ENCODE results near the gene IFITM1. TPM values are rescaled to one million over a fixed set of nuclear protein-coding genes. Genes with fewer than 3 reads are reported as not detected.

IFITM1 gene
- total RNA-seq, 1 donor from 2014 or later, result 123 TPM

- DNase-seq (ENCODE audit: low spot score), result peak; percentile 73
- intact Hi-C loops (cut with DNase I), result no loop called here
These were observed 21.4 kb upstream of the IFITM1 start for GRCh38 chr11:292211-293121.

GRCh38 chr11:293271-293851 lies 20.5 kb upstream of the IFITM1 start:
- intact Hi-C loops (cut with DNase I), result no loop called here
- DNase-seq (ENCODE audit: low spot score), result peak; percentile 72

- peak; percentile 60 for DNase-seq (ENCODE audit: low spot score)
- intact Hi-C loops (cut with DNase I), result no loop called here
These were observed 19.8 kb upstream of the IFITM1 start for GRCh38 chr11:293852-294661.

GRCh38 chr11:294780-295179 lies 19.1 kb upstream of the IFITM1 start:
- DNase-seq (ENCODE audit: low spot score), result peak; percentile 73
- intact Hi-C loops (cut with DNase I), result no loop called here

GRCh38 chr11:295351-296170 lies 18.3 kb upstream of the IFITM1 start:
- DNase-seq (ENCODE audit: low spot score), result no peak
- intact Hi-C loops (cut with DNase I), result no loop called here

GRCh38 chr11:296171-297050 lies 17.4 kb upstream of the IFITM1 start:
- intact Hi-C loops (cut with DNase I), result no loop called here
- peak; percentile 70 for DNase-seq (ENCODE audit: low spot score)

GRCh38 chr11:297051-297585 lies 16.7 kb upstream of the IFITM1 start:
- peak; percentile 68 for DNase-seq (ENCODE audit: low spot score)
- intact Hi-C loops (cut with DNase I), result no loop called here

GRCh38 chr11:297586-298405 lies 16.0 kb upstream of the IFITM1 start:
- intact Hi-C loops (cut with DNase I), result no loop called here
- DNase-seq (ENCODE audit: low spot score), result peak; percentile 74

- intact Hi-C loops (cut with DNase I), result no loop called here
- DNase-seq (ENCODE audit: low spot score), result peak; percentile 66
These were observed 15.3 kb upstream of the IFITM1 start for GRCh38 chr11:298406-299065.

- intact Hi-C loops (cut with DNase I), result no loop called here
- DNase-seq (ENCODE audit: low spot score), result no peak
These were observed 14.6 kb upstream of the IFITM1 start, which contains the start of gene IFITM5 for GRCh38 chr11:299081-299891. TSS of gene IFITM5 (minus strand) at chr11:299526. CDS start at chr11:299490, 36 bp downstream.

- intact Hi-C loops (cut with DNase I), result no loop called here
- no peak for DNase-seq (ENCODE audit: low spot score)
These were observed 13.7 kb upstream of the IFITM1 start for GRCh38 chr11:299951-300735.

- intact Hi-C loops (cut with DNase I), result no loop called here
- DNase-seq (ENCODE audit: low spot score), result no peak
These were observed 10.5 kb upstream of the IFITM1 start for GRCh38 chr11:303363-303762.

- intact Hi-C loops (cut with DNase I), result no loop called here
These were observed 9.8 kb upstream of the IFITM1 start for GRCh38 chr11:304061-304506.

GRCh38 chr11:304915-305843 lies 8.7 kb upstream of the IFITM1 start:
- intact Hi-C loops (cut with DNase I), result no loop called here
- DNase-seq (ENCODE audit: low spot score), result no peak

More at GRCh38 chr11:304061-304506, 9.8 kb upstream of the IFITM1 start:
- no peak for DNase-seq (ENCODE audit: low spot score)
